Pericardium fibroblast (primary cell): ENCODE data around the gene TSHZ2. TPM values are rescaled to one million over a fixed set of nuclear protein-coding genes. Genes with fewer than 3 reads are reported as not detected.

Experiments
- total RNA-seq: library from RNA; depleted of rRNA; stranded (reverse); fragments of >200 nt; gene quantifications from 2 replicates; pipeline ENCODE4 v1.2.3, GENCODE V29; 2015

The TSHZ2 gene, protein sequence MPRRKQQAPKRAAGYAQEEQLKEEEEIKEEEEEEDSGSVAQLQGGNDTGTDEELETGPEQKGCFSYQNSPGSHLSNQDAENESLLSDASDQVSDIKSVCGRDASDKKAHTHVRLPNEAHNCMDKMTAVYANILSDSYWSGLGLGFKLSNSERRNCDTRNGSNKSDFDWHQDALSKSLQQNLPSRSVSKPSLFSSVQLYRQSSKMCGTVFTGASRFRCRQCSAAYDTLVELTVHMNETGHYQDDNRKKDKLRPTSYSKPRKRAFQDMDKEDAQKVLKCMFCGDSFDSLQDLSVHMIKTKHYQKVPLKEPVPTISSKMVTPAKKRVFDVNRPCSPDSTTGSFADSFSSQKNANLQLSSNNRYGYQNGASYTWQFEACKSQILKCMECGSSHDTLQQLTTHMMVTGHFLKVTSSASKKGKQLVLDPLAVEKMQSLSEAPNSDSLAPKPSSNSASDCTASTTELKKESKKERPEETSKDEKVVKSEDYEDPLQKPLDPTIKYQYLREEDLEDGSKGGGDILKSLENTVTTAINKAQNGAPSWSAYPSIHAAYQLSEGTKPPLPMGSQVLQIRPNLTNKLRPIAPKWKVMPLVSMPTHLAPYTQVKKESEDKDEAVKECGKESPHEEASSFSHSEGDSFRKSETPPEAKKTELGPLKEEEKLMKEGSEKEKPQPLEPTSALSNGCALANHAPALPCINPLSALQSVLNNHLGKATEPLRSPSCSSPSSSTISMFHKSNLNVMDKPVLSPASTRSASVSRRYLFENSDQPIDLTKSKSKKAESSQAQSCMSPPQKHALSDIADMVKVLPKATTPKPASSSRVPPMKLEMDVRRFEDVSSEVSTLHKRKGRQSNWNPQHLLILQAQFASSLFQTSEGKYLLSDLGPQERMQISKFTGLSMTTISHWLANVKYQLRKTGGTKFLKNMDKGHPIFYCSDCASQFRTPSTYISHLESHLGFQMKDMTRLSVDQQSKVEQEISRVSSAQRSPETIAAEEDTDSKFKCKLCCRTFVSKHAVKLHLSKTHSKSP (N-terminal part only)
- total RNA-seq = 0.35 and 16.3 TPM in 2 replicates

DNA sequence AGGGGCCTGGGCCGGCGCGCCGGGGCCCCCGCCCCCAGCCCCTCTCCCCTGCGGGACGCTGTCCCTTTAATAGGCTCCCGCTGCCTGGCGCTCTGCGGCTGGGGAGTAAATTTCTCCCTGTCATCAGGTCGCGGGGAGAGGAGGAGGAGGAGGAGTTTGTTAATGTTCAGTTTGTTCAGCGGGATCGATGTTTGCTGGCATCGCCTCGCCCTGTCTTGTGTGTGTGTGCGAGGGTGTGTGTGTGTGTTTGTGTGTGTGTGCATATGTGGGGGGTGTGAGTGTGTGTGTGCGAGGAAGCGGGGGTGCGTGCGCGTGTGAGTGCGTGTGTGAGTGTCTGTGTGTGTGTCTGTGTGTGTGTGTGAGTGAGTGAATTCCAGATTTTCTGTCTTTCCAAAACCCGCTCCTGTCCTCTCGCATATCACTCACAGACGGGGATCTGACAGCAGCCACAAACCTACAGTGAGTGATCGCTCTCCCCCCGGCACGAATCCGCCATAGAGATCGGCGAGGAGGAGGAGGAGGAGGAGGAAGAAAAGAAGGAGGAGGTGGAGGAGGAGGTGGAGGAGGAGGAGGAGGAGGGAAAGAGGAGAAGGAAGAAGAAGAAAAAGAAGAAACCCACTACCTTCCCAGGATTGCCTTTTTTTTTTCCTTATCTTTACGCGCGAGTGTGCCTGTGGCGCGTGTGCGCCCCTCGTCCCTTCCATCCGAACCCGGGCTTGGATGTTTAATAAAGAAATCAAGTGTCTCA, at the start of gene TSHZ2:
Gene TSHZ2, plus strand, starts transcription at position 169 of the 748 bp plus-strand sequence. CDS start 936 bp downstream, outside the sequence.

